Endothelial cell of umbilical vein (primary cell): ENCODE data around the gene CCDC121.
"Not testable (repeated sequence)": the region's sequence is repeated elsewhere in the genome, so short reads cannot be mapped to it uniquely, and the experiment has no call there.

Source experiments
- EZH2 ChIP-seq: IDR thresholded peaks from 2 replicates; pipeline ENCODE4 v1.6.1; 2012; ENCODE audit warnings: borderline replicate concordance, low read depth, mild to moderate bottlenecking, moderate library complexity, low read length, inconsistent platforms; ENCODE audit not compliant: severe bottlenecking
- FOS ChIP-seq: IDR thresholded peaks from 2 replicates; pipeline ENCODE4 v1.6.1; 2011; ENCODE audit warnings: mild to moderate bottlenecking, low read length, moderate library complexity, borderline replicate concordance; ENCODE audit not compliant: insufficient read depth
- GATA2 ChIP-seq: IDR thresholded peaks from 2 replicates; pipeline ENCODE4 v1.7.0; 2011; ENCODE audit warnings: low read depth, mild to moderate bottlenecking, moderate library complexity, mixed read lengths, low read length; ENCODE audit not compliant: insufficient read length, insufficient read depth
- JUN ChIP-seq: IDR thresholded peaks from 2 replicates; pipeline ENCODE4 v1.6.1; 2011; ENCODE audit warnings: borderline replicate concordance, low read depth; ENCODE audit not compliant: insufficient read length, insufficient read depth
- MYC ChIP-seq: IDR thresholded peaks from one replicate; pipeline ENCODE4 v1.6.1; 2011; ENCODE audit warnings: mild to moderate bottlenecking, low read depth, low read length
- POLR2A ChIP-seq: IDR thresholded peaks from 2 replicates; pipeline ENCODE4 v1.6.1; 2012; ENCODE audit warnings: low read depth, mild to moderate bottlenecking, control low read depth, low read length
- POLR2AphosphoS5 ChIP-seq: IDR thresholded peaks from 2 replicates; pipeline ENCODE4 v1.6.1; 2012; ENCODE audit warnings: low read depth, mild to moderate bottlenecking, control low read depth, low read length, moderate library complexity; ENCODE audit not compliant: insufficient read depth
- TF ChIP-seq, protein P1 (sequence below), 2 donors: IDR thresholded peaks; 1 replicate in 1 of 2; 2 replicates in 1 of 2; pipeline ENCODE4 v1.5.1; 2011; ENCODE audit warnings: low read length in 2 of 2, mild to moderate bottlenecking in 2 of 2, moderate library complexity in 2 of 2, control low read depth in 1 of 2, inconsistent platforms in 1 of 2, low read depth in 1 of 2; ENCODE audit not compliant: insufficient read depth in 1 of 2; ENCODE audit errors: extremely low read depth in 1 of 2
- TF ChIP-seq, protein P2 (sequence below): IDR thresholded peaks from 2 replicates; pipeline ENCODE4 v1.6.1; 2011; ENCODE audit not compliant: insufficient read depth, insufficient read length

DNA sequence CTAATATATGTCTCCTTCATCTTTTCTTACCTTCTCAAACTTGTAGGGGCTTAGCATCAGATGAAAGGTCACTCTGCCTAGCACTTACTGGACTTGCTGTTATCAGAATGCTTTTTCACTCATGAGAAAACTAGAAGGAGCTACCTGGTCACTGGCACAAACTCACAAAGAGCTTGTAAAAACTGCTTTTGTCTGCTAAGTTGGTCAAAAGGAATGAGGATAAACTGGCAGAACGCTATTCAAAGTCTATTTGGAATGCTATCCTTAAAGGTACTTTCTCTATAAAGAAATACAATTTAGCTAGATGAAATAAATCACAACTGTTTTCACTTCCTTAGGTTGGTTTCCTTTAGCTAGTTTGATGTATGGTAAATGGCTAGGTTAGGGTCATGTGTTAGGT lies 2.5 kb downstream of the CCDC121 start:
- TF ChIP-seq, protein P1, sequence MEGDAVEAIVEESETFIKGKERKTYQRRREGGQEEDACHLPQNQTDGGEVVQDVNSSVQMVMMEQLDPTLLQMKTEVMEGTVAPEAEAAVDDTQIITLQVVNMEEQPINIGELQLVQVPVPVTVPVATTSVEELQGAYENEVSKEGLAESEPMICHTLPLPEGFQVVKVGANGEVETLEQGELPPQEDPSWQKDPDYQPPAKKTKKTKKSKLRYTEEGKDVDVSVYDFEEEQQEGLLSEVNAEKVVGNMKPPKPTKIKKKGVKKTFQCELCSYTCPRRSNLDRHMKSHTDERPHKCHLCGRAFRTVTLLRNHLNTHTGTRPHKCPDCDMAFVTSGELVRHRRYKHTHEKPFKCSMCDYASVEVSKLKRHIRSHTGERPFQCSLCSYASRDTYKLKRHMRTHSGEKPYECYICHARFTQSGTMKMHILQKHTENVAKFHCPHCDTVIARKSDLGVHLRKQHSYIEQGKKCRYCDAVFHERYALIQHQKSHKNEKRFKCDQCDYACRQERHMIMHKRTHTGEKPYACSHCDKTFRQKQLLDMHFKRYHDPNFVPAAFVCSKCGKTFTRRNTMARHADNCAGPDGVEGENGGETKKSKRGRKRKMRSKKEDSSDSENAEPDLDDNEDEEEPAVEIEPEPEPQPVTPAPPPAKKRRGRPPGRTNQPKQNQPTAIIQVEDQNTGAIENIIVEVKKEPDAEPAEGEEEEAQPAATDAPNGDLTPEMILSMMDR (IDR thresholded peaks at IDR 0.05; ENCODE audit: extremely low read depth in 1 of 2, insufficient read depth in 1 of 2, low read depth in 1 of 2, low read length in 2 of 2) = not testable (repeated sequence)
- TF ChIP-seq POLR2AphosphoS5, GATA2, POLR2A, FOS, EZH2, MYC, JUN: not testable (repeated sequence)
- TF ChIP-seq, protein P2, sequence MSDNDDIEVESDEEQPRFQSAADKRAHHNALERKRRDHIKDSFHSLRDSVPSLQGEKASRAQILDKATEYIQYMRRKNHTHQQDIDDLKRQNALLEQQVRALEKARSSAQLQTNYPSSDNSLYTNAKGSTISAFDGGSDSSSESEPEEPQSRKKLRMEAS = not testable (repeated sequence)
